HG02840 (cell line): ENCODE data around the gene PTTG1IP2.

Source experiments
- ATAC-seq: cut with Tn5 transposase; IDR thresholded peaks from one replicate; pipeline ENCODE4 v1.9.1; 2021; ENCODE audit warnings: mild to moderate bottlenecking, moderate library complexity, moderate number of reproducible peaks; ENCODE audit not compliant: unreplicated experiment, low FRiP score

Gene PTTG1IP2

DNA sequence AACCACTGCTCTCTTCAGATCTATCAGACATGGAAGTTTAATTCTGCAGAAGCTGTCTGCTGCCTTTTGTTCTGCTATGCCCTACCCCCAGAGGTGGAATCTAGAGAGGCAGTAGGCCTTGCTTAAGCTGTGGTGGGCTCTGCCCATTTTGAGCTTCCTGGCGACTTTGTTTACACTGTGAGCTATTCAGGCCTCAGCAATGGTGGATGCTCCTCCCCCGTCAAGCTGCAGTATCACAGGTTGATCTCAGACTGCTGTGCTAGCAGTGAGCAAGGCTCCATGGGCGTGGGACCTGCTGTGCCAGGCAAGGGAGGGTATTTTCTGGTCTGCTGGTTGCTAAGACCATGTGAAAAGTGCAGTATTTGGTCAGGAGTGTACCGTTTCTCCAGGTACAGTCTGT lies 81.6 kb downstream of the PTTG1IP2 start:
- no peak for ATAC-seq

DNA sequence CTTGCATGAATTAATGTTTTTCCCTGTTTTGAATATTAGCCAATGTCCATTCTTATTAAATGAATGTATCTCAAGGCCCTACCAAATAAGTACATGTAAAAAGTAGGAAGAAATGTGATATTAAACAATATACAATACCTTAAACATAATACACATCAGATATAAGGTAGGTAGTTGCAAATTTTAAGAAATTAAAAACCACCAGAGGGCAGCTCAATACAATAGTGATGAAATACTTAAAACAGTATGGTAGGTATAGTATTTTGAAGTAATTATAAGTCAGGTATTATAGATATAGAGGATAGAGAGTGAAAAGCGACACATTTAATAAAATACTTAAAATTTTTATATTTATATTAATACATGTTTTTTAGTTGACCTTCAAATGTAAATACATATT lies 83.1 kb downstream of the PTTG1IP2 start:
- no peak for ATAC-seq

DNA sequence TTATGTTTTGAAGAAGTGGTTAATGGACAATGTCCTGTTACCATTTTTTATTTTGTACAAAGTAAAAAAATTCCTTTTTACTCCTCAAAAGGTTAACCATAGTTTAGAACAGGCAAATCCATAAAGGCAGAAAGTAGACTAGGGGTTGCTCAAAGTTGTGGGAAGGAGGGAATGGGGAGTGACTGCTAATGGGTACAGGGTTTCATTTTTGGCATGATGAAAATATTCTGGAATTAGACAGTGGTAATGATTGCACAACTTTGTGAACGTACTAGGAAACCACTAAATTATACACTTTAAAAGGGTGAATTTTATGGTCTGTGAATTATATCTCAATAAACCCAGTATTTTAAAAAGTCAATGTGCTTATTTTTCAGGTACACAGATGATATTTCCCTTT lies 91.3 kb downstream of the PTTG1IP2 start:
- no peak for ATAC-seq
